ENCODE data around the gene HMCN2.

HMCN2 gene

GRCh38 chr9:130308081-130308571, 42.6 kb downstream of the HMCN2 start:
- DNase-seq (ENCODE audit: low read depth) = no peak

DNA sequence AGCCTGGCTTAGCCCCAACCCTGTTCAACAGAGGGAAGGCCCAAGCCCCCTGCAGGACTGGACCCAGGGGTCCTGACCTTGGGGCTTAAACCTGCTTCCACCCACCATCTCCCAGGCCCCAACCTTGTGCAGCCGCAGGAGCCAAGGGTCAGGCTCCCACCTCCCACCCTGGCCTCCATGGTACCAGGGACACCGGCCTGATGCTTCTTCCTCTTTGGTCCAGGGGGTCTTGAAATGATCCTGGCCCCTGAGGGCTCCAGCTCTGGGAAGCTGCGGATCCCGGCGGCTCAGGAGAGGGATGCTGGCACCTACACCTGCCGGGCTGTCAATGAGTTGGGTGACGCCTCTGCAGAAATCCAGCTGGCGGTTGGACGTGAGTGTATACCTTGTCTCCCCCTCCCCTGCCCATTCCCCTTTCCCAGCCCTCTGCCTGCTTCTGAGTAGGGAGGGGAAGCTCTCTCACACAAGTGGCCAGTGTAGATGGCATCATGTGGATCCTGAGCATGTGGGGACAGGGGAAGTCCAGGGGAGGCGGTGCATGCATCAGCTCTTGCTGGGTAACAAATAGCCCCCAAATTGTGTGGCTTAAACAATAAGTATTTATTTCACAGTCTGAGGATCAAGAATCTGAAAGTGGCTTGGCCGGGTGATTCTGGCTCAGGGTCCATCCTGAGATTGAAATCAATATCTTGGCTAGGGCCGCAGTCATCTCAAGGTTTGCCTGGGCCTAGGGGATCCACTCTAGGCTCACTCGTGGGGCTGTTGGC, 44.3 kb downstream of the HMCN2 start:
- no peak for DNase-seq (ENCODE audit: low read depth)

- DNase-seq (ENCODE audit: low read depth) = no peak
Observed at GRCh38 chr9:130310456-130310855, 44.9 kb downstream of the HMCN2 start.

- DNase-seq (ENCODE audit: low read depth) = no peak
Observed at GRCh38 chr9:130311003-130311402, 45.4 kb downstream of the HMCN2 start.

GRCh38 chr9:130311408-130312140, 46.0 kb downstream of the HMCN2 start:
- no peak for DNase-seq (ENCODE audit: low read depth)

- no peak for DNase-seq (ENCODE audit: low read depth)
Observed at GRCh38 chr9:130313103-130313858, 47.7 kb downstream of the HMCN2 start.

- no peak for DNase-seq (ENCODE audit: low read depth)
Observed at GRCh38 chr9:130315446-130316226, 50.1 kb downstream of the HMCN2 start.

DNA sequence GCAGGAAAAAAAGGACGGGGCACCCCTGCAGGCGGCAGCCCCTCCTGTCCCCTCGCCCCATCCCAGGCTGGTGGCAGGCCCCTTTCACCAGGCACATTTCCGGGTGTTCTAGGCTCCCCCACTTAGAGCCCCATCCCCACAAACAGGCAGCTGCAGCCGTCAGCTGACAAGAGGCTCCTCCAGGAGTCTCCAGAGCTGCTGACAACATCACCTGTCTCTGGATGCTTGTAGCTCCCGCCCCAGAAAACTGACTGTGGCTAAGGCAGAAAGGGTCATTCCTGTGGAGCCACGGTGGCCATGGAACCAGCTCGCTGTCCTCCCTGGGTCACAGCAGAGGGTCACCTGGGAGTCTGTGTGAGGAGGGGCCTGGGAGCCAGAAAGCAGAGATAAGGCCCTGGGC, 50.9 kb downstream of the HMCN2 start:
- DNase-seq (ENCODE audit: low read depth) = no peak

DNA sequence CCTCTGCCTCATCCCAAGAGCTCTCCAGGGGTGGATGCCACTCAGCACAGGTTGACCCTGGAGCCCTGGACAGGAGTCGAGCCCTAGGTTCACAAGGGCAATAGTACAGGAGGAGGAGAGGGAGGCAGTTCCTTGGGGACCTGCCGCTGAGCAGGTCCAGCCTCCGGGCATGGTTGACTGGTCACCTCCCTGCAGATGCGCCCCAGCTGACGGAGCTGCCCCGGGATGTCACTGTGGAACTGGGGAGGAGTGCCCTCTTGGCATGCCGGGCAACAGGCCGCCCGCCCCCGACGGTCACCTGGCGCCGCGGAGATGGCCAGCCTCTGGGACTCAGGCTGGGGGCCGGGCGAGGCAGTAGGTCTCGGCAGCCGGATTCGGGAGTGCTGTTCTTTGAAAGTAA, 53.7 kb downstream of the HMCN2 start:
- DNase-seq (ENCODE audit: low read depth) = no peak

DNA sequence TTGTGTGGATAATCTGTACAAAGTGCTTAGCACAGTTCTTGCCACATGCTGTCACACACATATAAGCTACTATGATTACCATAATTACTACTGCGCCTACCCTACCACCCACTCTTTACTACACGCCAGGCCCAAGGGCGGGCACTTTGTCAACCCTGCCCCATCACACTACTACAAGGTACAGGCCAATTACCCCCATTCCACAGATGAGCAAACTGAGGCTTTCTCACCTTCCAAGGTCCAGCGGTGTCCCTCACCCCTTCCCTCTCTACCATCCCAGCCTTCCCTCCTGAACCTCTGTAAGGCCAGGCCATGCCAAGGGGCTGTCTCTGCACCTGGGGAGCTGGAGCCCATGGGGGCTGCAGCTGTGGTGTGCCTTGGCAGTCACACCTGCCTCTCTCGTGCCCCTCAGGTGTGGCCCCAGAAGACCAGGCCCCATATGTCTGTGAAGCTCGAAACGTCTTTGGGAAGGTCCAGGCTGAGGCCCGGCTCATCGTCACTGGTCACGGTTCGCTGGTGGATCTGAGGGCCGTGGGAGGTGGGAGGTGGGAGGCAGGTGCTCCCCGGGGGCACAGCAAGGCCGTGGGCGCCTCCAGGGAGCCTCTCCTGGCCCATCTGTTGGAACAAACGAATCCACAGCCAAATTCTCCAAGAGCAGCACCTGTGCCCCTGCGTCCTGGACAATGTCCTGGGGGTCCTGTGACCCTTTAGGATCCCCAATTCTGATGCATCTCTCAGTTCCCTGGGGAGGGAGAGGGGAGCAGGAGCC, 54.6 kb downstream of the HMCN2 start:
- DNase-seq (ENCODE audit: low read depth) = no peak

DNA sequence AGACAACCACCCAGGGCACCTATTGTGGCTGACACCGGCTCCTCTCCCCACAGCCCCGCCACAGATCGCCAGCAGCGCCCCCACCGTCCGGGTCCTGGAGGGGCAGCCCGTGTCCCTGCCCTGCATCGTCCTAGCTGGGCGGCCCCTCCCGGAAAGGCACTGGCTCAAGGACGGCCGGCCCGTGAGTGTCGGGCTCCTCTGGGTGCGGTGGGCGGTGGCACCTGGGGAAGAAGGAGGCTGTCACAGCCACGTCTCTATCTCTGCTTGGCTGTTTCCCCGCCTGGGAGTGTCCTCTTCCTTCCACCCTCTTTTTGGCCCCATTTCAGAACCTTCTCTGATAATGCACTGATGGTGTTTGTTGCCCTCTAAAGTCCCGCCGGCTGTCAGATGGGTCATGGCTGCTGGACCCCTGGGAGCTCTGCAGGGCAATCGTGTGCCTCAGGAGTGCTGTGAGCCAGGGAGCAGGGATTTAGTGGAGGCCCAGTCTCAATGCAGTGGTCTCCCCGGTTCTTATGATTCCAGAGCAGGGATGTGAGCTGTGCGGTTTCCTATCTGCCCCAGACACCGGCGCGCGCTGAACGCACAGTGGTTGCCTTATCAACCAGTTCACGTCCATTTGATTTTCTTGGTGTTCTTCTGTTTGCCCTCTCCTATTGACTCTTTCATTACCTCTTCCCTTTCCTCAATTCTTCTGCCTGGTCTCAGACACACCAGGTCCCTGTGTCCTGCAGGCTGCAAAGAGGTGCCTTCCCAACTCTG, 55.3 kb downstream of the HMCN2 start:
- DNase-seq (ENCODE audit: low read depth) = no peak

DNA sequence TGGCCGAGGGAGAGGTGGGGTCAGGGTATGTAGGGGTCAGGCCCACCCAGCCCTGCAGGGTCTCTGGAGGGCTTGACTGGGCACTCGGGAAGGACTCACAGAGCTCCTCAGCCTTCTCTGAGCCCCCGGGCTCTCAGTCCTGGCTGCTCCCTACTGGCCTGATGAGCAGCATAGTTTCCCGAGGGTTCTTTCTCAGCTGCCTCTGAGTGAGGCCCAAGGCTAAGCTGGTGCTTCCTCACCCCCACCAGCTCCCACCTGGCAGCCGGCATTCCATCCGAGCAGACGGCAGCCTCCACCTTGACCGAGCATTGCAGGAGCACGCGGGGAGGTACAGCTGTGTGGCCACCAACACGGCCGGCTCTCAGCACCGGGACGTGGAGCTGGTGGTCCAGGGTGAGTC, 56.0 kb downstream of the HMCN2 start:
- DNase-seq (ENCODE audit: low read depth) = no peak

DNA sequence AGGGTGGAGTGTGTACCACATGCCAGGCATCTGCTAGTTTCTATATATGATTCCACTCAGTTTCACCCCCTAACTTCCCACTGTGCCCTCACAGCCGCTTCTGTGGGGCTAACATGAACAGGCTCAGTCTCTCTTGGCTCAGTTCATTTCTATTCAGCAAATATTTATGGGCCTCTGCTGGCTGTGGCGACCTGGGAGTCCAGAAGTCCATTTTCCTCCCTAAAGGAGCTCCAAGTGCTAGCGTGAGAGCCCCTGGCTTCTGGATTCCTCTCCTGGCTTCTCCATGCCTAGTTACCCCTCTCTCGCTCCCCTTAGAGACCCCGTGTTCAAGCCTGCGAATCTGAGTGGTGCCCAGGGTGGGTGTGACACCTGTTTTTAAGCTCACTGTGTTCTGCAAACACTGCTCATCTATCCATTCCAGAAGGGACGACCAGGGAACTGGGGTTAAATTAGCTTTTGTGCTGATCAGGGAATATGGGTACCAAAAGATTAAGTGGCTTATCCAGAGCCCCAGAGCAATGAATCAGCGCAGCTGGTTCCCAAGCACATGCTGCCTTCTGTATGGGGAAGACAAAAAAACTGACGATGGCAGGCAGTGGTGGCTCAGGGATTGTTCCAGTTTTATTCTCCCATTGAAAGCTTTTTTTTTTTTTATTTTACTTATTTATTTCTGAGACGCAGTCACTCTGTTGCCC, 57.6 kb downstream of the HMCN2 start:
- no peak for DNase-seq (ENCODE audit: low read depth)

- no peak for DNase-seq (ENCODE audit: low read depth)
Observed at GRCh38 chr9:130325921-130326320, 60.4 kb downstream of the HMCN2 start.

DNA sequence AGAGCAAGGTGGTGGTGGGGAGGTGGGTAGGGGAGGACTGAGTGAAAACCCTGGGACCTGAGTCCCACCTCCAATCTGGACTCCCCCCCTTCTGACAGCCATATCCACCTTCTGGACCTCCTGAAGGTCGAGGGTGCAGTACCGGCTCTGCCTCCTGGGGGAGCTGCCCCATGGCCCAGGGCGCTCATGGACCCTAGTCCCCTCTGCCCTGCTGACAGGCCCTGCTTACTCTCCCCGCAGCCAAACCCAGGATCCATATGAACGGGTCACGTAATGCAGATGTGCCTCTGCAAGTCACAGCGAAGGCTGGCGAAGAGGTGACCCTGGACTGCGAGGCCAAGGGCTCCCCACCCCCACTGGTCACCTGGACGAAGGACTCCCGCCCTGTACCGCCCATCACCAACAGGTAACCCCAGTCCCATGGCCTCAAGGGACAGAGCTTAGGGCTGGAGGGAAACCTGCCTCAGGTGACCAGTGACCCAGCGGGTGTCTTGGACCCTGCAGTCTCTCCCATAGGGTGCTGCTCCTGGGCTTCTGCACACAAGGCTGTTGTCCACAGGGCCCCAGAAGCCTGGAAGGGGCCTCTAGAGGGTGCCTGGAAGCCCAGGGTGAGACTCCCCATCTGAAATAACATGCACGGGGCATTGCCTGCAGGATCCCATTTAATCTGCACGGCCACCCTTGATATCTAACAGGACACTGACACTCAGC, 61.7 kb downstream of the HMCN2 start:
- no peak for DNase-seq (ENCODE audit: low read depth)

DNA sequence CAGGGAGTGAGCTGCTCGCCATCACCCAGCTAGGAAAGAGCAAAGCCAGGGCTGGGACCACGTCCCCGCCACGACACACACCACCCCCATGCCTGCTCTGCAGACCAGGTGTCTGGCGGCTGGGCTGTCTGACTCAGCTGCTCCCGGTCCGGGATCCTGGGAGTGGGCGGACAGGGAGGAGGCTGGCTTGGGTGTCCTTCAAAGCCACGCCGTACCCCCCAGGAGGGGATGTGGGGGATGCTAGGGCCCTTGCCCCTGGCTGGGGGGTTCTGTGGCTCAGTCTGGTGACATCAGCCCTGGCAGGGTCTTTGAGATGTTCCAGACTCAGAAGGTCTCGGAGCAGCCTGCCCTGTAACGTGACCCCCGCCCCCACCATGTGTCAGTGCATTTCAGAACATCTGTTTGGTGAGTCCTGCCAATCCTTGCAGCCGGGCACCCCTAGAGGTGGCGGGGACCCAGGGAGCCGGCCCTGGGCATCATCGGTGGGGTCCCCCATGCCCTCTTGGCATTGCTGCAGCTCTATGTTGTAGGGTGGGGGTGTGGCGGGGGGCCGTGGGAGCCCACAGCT, 62.3 kb downstream of the HMCN2 start:
- DNase-seq (ENCODE audit: low read depth) = no peak

- DNase-seq (ENCODE audit: low read depth) = peak; percentile 35
Observed at GRCh38 chr9:130328349-130328801, 62.8 kb downstream of the HMCN2 start.

DNA sequence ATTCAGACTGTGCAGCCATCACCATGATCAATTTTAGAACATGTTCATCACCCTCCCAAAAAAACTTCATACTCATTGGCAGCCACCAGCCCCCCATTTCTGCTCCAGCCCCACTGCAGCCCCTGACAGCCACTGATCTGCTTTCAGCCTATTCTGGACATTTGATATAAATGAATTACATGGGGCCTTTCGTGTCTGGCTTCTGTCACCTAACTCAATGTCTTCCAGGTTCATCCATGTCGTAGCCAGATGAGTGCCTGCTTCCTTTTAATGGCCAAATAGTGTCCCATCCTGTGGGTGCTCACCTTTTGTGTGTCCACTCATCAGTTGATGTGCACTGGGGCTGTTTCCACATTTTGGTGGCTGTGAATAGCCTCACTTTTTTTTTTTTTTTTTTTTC, 63.5 kb downstream of the HMCN2 start:
- DNase-seq (ENCODE audit: low read depth) = no peak

Data from EH (cell line).